HepG2 (cell line): Measurements from ENCODE around the gene KIN. TPM values are rescaled to one million over a fixed set of nuclear protein-coding genes. Genes with fewer than 3 reads are reported as not detected.

Experiments used
- ARHGAP35 ChIP-seq: sonication (generic); formaldehyde crosslinking; IDR thresholded peaks from 2 replicates; pipeline ENCODE4 v1.9.0; 2022; ENCODE audit warnings: mild to moderate bottlenecking, inconsistent platforms, moderate library complexity, missing genetic modification reagents, borderline replicate concordance
- ARNT2 ChIP-seq: sonication (generic); formaldehyde crosslinking; IDR thresholded peaks from 2 replicates; pipeline ENCODE4 v1.8.0; 2022; ENCODE audit warnings: mild to moderate bottlenecking, low read depth, missing genetic modification reagents, moderate library complexity
- ASH2L ChIP-seq: fragments of 300-600, 200-600 bp; sonication (generic); IDR thresholded peaks from 2 replicates; pipeline ENCODE4 v1.7.0; 2017; ENCODE audit warnings: low read depth, mild to moderate bottlenecking, moderate library complexity, mixed read lengths, low read length; ENCODE audit not compliant: insufficient read length
- ATF6 ChIP-seq: sonication (generic); formaldehyde crosslinking; conservative IDR thresholded peaks from 2 replicates; pipeline ENCODE4 v1.4.0; 2020; ENCODE audit warnings: missing genetic modification reagents
- BHLHE40 ChIP-seq: IDR thresholded peaks from 2 replicates; pipeline ENCODE4 v1.6.1; 2011; ENCODE audit warnings: low read length, improper control_type of control experiment
- ETV6 ChIP-seq: sonication (generic); formaldehyde crosslinking; conservative IDR thresholded peaks from 2 replicates; pipeline ENCODE4 v1.4.0; 2020; ENCODE audit warnings: missing genetic modification reagents
- GTF3A ChIP-seq: sonication (generic); formaldehyde crosslinking; conservative IDR thresholded peaks from 2 replicates; pipeline ENCODE4 v1.4.0; 2020; ENCODE audit warnings: mild to moderate bottlenecking, missing genetic modification reagents
- HDAC1 ChIP-seq: sonication (generic); formaldehyde crosslinking; IDR thresholded peaks from 2 replicates; pipeline ENCODE4 v1.5.1; 2020; ENCODE audit warnings: mild to moderate bottlenecking, missing genetic modification reagents
- HOXA7 ChIP-seq: sonication (generic); formaldehyde crosslinking; IDR thresholded peaks from 2 replicates; pipeline ENCODE4 v1.8.1; 2022; ENCODE audit warnings: mild to moderate bottlenecking, missing genetic modification reagents, moderate library complexity
- KDM2A ChIP-seq: sonication (generic); formaldehyde crosslinking; IDR thresholded peaks from 2 replicates; pipeline ENCODE4 v1.4.0; 2020; ENCODE audit warnings: low read depth, missing genetic modification reagents, borderline replicate concordance
- KDM6A ChIP-seq: IDR thresholded peaks from 2 replicates; pipeline ENCODE4 v1.6.1; 2016; ENCODE audit warnings: low read depth
- MBD4 ChIP-seq: IDR thresholded peaks from 2 replicates; pipeline ENCODE4 v1.6.1; 2012; ENCODE audit warnings: low read length, inconsistent platforms, borderline replicate concordance
- MXD4 ChIP-seq: IDR thresholded peaks from 2 replicates; pipeline ENCODE4 v1.6.1; 2016; ENCODE audit warnings: mild to moderate bottlenecking, missing biosample characterization, missing genetic modification reagents
- NR2F1 ChIP-seq, 2 experiments: fragments of 450-650 bp in 1 of 2; formaldehyde crosslinking in 1 of 2; IDR thresholded peaks; 2 replicates each; pipeline versions ENCODE4 v1.5.0 to v1.6.1; 2016 to 2020; ENCODE audit warnings: mild to moderate bottlenecking in 1 of 2, missing compliant biosample characterization in 1 of 2, missing genetic modification reagents in 1 of 2, moderate library complexity in 1 of 2
- RBAK ChIP-seq: sonication (generic); formaldehyde crosslinking; IDR thresholded peaks from 2 replicates; pipeline ENCODE4 v1.5.1; 2020; ENCODE audit warnings: mild to moderate bottlenecking, missing genetic modification reagents
- SNAI1 ChIP-seq: sonication (generic); formaldehyde crosslinking; IDR thresholded peaks from 2 replicates; pipeline ENCODE4 v1.5.0; 2020; ENCODE audit warnings: mild to moderate bottlenecking, missing genetic modification reagents, borderline replicate concordance
- ZBTB7B ChIP-seq: sonication (generic); formaldehyde crosslinking; IDR thresholded peaks from 2 replicates; pipeline ENCODE4 v1.4.0; 2020; ENCODE audit warnings: missing genetic modification reagents
- ZKSCAN8 ChIP-seq: IDR thresholded peaks from 2 replicates; pipeline ENCODE4 v1.6.1; 2016; ENCODE audit warnings: borderline replicate concordance, missing genetic modification reagents, missing compliant biosample characterization
- ZNF230 ChIP-seq: sonication (generic); formaldehyde crosslinking; IDR thresholded peaks from 2 replicates; pipeline ENCODE4 v1.4.0; 2020; ENCODE audit warnings: mild to moderate bottlenecking, missing genetic modification reagents
- ZNF253 ChIP-seq: sonication (generic); formaldehyde crosslinking; IDR thresholded peaks from 2 replicates; pipeline ENCODE4 v1.8.0; 2022; ENCODE audit warnings: mild to moderate bottlenecking, missing genetic modification reagents, borderline replicate concordance
- ZNF331 ChIP-seq: sonication (generic); formaldehyde crosslinking; IDR thresholded peaks from 2 replicates; pipeline ENCODE4 v1.4.0; 2020; ENCODE audit warnings: missing genetic modification reagents
- ZNF33A ChIP-seq: sonication (generic); formaldehyde crosslinking; IDR thresholded peaks from 2 replicates; pipeline ENCODE4 v1.5.1; 2020; ENCODE audit warnings: missing genetic modification reagents, mild to moderate bottlenecking, moderate library complexity, borderline replicate concordance
- ZNF563 ChIP-seq: sonication (generic); formaldehyde crosslinking; IDR thresholded peaks from 2 replicates; pipeline ENCODE4 v1.8.0; 2022; ENCODE audit warnings: mild to moderate bottlenecking, moderate library complexity, missing genetic modification reagents
- polyA plus RNA-seq, 8 experiments: library from polyadenylated mRNA; depleted of rRNA in 3 of 8; stranded (reverse) in 7 of 8; unstranded in 1 of 8; fragments of >200 nt; fragmentation: Illumina TruSeq in 4 of 8; extraction: Trizol in 4 of 8; gene quantifications; 2 replicates each; pipeline versions ENCODE4 v1.2.1 to v1.2.3, GENCODE V29; 2011 to 2016; ENCODE audit warnings: low read depth in 4 of 8, missing spikeins in 1 of 8, mixed read lengths in 1 of 8; ENCODE audit not compliant: insufficient read depth in 1 of 8
- total RNA-seq, 5 experiments: library from RNA; depleted of rRNA; stranded (reverse); fragments of >200 nt; fragmentation: Illumina TruSeq; extraction: Trizol; gene quantifications; 2 replicates each; pipeline ENCODE4 v1.2.3, GENCODE V29; 2016; ENCODE audit warnings: low read depth in 1 of 5
- TF ChIP-seq, protein P1 (sequence below): sonication (generic); formaldehyde crosslinking; IDR thresholded peaks from 2 replicates; pipeline ENCODE4 v1.8.1; 2023; ENCODE audit warnings: missing genetic modification reagents, mild to moderate bottlenecking, borderline replicate concordance
- TF ChIP-seq, protein P2 (sequence below): sonication (generic); formaldehyde crosslinking; IDR thresholded peaks from 2 replicates; pipeline ENCODE4 v1.5.1; 2020; ENCODE audit warnings: missing genetic modification reagents, mild to moderate bottlenecking, borderline replicate concordance
- TF ChIP-seq, protein P3 (sequence below): sonication (generic); formaldehyde crosslinking; IDR thresholded peaks from 2 replicates; pipeline ENCODE4 v1.4.0; 2020; ENCODE audit warnings: missing genetic modification reagents

KIN gene
- total and polyA plus RNA-seq, 2 of the 13 experiments (the other 11 are each of a cell fraction or from before 2014, with no cell fraction given) = 4.9 to 23.2 TPM

GRCh38 chr10:7795605-7796004 lies 7.8 kb upstream of the KIN start (continued):
- TF ChIP-seq, protein P1, sequence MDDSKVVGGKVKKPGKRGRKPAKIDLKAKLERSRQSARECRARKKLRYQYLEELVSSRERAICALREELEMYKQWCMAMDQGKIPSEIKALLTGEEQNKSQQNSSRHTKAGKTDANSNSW (CRISPR knock-in tag) = no peak
- TF ChIP-seq MBD4 (no peak), SNAI1 (CRISPR knock-in tag) (no peak), ZKSCAN8 (CRISPR knock-in tag) (no peak; the same call in 1 of the 2 replicates), ZNF230 (CRISPR knock-in tag) (no peak), ARNT2 (no peak), ZNF33A (CRISPR knock-in tag) (no peak), ATF6 (CRISPR knock-in tag) (no peak), ASH2L (peak; percentile 45), ZNF253 (CRISPR knock-in tag) (no peak), HDAC1 (CRISPR knock-in tag) (no peak), ARHGAP35 (CRISPR knock-in tag) (no peak), MXD4 (CRISPR knock-in tag) (peak; percentile 28; the same call in 1 of the 2 replicates), GTF3A (CRISPR knock-in tag) (no peak), RBAK (CRISPR knock-in tag) (no peak), NR2F1 (CRISPR knock-in tag; IDR thresholded peaks at IDR 0.05) (no peak), ZNF331 (CRISPR knock-in tag) (peak; percentile 24; the same call in 1 of the 2 replicates), ZBTB7B (CRISPR knock-in tag) (no peak), HOXA7 (CRISPR knock-in tag) (no peak), BHLHE40 (0 out of 2 replicates have a peak, but pooled peaks have one; percentile 18), KDM2A (no peak), ETV6 (CRISPR knock-in tag) (no peak), KDM6A (no peak), ZNF563 (CRISPR knock-in tag) (no peak)
- TF ChIP-seq, protein P2, sequence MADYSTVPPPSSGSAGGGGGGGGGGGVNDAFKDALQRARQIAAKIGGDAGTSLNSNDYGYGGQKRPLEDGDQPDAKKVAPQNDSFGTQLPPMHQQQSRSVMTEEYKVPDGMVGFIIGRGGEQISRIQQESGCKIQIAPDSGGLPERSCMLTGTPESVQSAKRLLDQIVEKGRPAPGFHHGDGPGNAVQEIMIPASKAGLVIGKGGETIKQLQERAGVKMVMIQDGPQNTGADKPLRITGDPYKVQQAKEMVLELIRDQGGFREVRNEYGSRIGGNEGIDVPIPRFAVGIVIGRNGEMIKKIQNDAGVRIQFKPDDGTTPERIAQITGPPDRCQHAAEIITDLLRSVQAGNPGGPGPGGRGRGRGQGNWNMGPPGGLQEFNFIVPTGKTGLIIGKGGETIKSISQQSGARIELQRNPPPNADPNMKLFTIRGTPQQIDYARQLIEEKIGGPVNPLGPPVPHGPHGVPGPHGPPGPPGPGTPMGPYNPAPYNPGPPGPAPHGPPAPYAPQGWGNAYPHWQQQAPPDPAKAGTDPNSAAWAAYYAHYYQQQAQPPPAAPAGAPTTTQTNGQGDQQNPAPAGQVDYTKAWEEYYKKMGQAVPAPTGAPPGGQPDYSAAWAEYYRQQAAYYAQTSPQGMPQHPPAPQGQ (CRISPR knock-in tag) = no peak
- TF ChIP-seq, protein P3, sequence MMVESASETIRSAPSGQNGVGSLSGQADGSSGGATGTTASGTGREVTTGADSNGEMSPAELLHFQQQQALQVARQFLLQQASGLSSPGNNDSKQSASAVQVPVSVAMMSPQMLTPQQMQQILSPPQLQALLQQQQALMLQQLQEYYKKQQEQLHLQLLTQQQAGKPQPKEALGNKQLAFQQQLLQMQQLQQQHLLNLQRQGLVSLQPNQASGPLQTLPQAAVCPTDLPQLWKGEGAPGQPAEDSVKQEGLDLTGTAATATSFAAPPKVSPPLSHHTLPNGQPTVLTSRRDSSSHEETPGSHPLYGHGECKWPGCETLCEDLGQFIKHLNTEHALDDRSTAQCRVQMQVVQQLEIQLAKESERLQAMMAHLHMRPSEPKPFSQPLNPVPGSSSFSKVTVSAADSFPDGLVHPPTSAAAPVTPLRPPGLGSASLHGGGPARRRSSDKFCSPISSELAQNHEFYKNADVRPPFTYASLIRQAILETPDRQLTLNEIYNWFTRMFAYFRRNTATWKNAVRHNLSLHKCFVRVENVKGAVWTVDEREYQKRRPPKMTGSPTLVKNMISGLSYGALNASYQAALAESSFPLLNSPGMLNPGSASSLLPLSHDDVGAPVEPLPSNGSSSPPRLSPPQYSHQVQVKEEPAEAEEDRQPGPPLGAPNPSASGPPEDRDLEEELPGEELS (CRISPR knock-in tag) = no peak; the same call in 1 of the 2 replicates
